ENCODE data around the gene PTK7. TPM values are rescaled to one million over a fixed set of nuclear protein-coding genes. Genes with fewer than 3 reads are reported as not detected.
A peak's percentile ranks its signal among the peaks of the same experiment; 100 is the strongest.
"Not testable (repeated sequence)": the region's sequence is repeated elsewhere in the genome, so short reads cannot be mapped to it uniquely, and the experiment has no call there.

Gene PTK7
- polyA plus RNA-seq, 10 donors = 33.3 to 176 (median 57.0) TPM

GRCh38 chr6:43053545-43054205 lies 22.4 kb upstream of the PTK7 start, which contains the start of gene CUL7:
TSS of gene CUL7 (minus strand) at chr6:43053851. CDS start at chr6:43052788, 1,063 bp downstream.
- DNase-seq = peak; percentile 96 to 98 (median 96)

- peak in 1 of 3 donors; percentile 37 for DNase-seq
Measured at GRCh38 chr6:43054206-43054943, 21.7 kb upstream of the PTK7 start.

DNA sequence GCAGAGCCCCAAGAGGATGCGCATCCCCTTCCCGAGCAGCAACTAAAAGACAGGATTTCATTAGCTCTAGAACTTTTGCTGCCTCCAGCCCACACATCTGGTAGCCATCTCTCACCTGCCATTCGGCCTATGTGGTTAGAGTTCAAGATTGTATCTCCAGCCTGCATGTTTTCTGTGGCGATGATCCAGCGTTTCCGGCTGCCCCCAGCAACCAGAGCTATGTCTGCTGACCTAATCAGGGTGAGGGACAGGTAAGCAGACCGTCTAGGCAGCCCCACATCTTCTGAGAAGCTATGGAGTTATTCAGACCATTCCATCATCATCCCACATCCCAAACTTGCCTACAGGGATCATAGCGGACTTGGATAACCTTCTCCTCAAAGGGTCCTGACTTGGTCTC lies 20.1 kb upstream of the PTK7 start:
- DNase-seq = no peak

DNA sequence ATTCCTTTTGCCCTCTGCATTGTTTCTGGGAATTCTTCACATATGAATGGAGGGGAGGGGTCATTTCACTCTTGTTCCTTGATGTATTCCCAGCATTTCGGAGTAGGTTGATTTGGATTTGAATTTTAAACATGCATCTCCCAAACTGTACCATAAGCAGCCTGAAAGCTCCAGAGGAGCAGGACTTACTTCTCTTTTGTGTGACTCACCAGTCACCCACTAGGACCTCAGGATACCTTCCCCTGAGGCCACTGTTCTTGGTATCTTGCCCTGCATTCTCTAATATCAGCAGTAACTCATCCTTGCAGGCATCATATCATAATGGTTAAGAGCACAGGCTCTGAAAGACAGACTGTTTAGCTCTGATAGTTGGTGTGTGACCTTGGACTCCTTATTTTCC lies 17.6 kb upstream of the PTK7 start:
- no peak for DNase-seq

DNA sequence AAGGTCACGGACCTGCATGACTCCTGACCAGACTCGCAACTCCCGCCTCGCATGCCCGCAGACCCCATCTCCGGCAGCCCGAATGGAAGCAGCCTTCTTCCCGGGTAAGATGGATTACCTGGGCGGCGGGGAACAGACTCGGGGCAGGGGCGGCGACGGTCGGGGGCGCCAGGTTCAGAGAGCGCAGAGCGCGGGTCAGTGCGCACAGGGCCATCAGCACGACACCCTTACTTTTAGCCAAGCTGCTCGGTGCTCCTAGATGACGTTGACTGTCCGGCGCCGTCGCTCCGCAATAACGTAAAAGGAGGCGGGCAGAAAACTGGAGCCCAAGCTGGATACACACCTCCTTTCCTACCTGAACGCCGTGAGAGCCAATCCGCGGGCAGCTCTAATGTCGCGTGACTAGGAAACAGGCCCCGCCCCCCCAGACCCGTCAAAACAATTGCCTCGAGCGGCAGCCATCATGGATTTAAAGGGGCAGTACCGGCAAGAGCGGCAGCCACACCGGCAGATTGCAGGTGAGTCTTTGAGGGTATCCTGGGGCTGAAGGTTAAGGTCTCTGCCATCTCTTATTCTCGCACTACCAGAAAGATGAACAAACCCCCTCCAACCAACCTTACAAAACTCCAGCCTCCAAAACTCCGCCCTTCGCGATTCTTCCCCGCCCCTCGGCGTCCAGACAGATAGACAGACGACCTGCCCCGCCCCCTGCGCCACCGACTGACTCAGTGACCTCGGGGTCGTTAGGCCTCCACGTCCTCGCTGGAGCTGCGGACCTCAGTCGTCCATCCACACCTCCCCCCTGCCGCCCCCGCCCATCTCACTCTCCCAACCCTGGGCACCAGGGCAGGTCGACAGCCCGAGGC lies 16.7 kb upstream of the PTK7 start, which contains the start of the genes KLC4 and MRPL2:
Gene KLC4 (plus strand): TSS at position 464 of the 866 bp plus-strand sequence. CDS start 1,705 bp downstream, outside the sequence.
Gene MRPL2 (minus strand): TSS at position 267 of the 866 bp plus-strand sequence. CDS start 53 bp downstream, at position 214.
- DNase-seq = peak; percentile 99 to 100 (median 99)

DNA sequence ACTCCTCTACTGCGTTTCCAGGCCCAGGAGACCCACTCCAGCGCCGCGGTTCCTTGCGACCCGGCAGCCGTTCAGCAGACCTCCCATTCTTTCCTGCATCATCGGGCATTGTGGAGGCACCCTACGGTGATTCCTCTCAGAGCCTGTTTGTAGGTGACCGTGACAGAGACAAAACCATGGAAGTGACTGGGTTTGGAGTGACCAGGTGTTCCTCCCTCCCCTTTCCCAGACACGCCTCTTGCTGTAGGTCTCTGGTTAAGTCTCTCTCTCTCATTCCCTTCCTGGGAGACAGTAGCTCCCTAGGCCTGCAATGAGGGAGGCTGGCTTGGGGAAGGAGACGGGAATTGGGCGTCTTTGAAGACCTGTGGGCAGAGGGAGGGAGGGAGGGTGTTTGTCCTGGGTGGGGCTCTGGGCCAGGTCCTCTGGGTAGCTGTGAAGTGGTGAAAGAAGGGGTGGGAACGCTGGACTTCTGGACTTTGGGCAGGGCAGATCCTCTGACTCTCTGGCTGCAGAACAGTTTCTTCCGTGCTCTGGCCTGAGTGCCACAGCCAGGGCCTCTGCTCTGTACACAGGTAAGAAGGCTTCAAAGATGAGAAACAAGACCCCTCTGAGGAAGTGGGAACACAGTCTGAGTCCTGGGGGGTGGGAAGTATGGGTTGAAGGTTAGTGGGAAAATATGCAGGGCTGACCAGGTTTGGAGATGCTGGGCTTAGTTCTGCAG lies 15.9 kb upstream of the PTK7 start:
- no peak for DNase-seq

GRCh38 chr6:43060755-43061633 lies 15.1 kb upstream of the PTK7 start:
- no peak for DNase-seq

- DNase-seq = no peak
Measured at GRCh38 chr6:43061861-43062260, 14.3 kb upstream of the PTK7 start.

GRCh38 chr6:43062818-43063217 lies 13.3 kb upstream of the PTK7 start:
- no peak for DNase-seq

DNA sequence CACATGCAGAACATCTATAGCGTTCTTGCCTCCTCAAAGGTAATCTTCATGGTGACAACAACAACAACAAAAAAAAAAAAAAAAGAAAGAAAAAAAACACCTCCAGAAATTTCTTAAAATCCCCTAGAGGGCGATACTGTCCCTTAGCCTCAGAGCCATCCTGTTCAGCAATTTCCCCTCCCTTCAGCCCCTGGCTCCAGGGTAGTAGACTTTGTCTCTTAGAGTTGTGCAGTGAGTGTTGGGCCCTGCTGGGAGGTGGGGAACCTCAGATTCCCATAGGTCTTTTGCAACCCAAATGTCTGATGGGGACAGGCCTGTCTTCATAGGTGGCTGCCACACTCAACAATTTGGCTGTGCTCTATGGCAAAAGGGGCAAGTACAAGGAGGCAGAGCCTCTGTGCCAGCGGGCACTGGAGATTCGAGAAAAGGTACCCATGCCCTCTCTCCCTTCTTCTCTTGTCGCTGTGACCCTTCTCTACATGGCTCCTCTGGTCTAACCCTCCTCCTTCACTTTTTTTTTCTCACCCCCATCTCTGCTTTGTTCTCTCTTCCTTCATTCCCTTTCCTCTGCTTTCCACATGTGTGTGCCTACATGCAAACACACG lies 6.0 kb upstream of the PTK7 start:
- DNase-seq = peak in 1 of 3 donors; percentile 55

DNA sequence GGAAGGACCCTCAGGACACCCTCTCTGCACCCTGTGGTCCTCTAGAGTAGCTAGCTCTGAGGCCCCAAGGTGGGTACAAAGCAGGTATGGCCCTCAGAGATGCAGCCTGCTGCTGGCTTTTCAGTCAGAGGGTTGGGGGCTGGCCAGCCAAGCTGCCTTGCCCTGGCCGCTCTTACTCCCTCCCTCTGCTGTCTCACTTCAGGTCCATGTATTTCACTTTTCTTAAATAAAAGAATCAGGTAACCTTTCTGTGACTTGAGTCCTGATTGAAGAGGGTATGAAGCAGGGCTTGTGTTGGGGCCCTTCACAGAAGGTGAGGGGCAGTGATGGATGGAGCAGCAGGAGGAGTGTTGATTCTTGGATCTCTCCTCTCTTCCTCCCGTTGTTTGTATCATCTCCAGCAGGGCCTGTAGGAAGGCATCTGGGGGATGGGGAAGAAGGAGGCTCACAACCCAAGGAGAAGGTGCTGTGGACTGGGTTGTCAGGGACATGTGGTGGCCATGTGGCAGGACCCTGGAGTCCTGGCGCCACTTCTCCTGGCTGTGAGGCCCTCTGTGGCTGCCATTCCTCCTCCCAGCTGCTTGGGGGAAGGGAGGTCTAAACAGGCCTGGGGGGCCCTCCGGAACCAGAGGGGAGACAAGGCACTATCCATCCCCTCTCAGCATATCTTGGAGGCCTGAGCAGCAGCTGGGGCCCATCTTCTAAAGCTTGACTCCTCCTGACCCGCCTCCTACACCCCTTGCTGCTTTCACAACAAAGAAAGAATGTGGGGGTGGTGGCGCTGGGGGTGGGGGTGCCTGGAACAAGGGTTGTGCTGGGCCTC lies 1.1 kb upstream of the PTK7 start:
- peak in 1 of 3 donors; percentile 56 for DNase-seq

- DNase-seq = peak in 1 of 3 donors; percentile 80
Measured at GRCh38 chr6:43076464-43077332, 584 bp downstream of the PTK7 start.

DNA sequence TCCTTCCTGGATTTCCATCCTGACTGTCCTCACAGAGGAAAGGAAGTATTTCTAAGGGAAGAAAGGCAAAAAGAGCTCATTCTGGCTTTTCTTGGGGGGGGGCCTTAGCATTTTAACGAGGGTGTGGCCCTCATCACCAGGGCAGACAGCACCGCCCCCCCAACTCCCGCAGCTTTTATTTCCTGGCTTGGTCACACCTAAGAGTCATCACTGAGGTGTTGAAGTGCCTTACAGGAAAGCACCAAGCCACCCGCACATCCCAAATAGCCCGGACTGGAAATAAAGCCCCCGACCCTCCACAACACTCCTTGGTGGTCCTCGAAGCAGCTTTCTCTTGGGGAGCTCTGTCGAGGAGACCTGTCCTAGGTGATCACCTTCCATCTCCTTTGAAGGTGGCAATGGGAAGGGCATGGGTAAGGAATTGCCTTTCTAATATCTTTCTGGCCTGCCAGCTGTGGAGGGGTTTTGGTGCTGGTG lies 1.3 kb downstream of the PTK7 start:
- no peak for DNase-seq

GRCh38 chr6:43077981-43078511 lies 1.9 kb downstream of the PTK7 start:
- peak in 1 of 3 donors; percentile 54 for DNase-seq

- peak in 1 of 3 donors; percentile 83 for DNase-seq
Measured at GRCh38 chr6:43078691-43079090, 2.6 kb downstream of the PTK7 start.

- no peak for DNase-seq
Measured at GRCh38 chr6:43081043-43081442, 4.9 kb downstream of the PTK7 start.

DNA sequence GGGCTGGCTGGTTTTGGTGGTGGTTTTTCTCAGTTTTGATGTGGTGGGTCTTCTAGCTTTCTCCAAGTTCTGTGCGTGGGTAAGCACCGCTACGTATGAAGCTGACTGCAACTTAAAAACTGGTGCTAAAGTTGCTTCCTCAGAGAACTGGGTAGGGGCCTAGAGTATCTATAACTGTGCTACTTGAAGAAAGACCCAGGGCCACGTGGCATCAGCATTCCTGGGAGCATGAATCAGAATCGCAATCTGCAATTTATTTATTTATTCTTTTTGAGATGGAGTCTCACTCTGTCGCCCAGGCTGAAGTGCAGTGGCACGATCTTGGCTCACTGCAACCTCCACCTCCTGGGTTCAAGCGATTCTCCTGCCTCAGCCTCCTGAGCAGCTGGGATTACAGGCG lies 5.8 kb downstream of the PTK7 start:
- DNase-seq = not testable (repeated sequence)

Data from muscle of back (tissue), 11 donors.